ENCODE data around the gene DMC1.
"Not testable (repeated sequence)": the region's sequence is repeated elsewhere in the genome, so short reads cannot be mapped to it uniquely, and the experiment has no call there.

Gene DMC1

GRCh38 chr22:38497869-38498268 is 72.1 kb downstream of the DMC1 start:
- no peak for DNase-seq

GRCh38 chr22:38494939-38495338 is 75.0 kb downstream of the DMC1 start:
- DNase-seq = no peak

GRCh38 chr22:38494498-38494897 is 75.5 kb downstream of the DMC1 start:
- DNase-seq = no peak

DNA sequence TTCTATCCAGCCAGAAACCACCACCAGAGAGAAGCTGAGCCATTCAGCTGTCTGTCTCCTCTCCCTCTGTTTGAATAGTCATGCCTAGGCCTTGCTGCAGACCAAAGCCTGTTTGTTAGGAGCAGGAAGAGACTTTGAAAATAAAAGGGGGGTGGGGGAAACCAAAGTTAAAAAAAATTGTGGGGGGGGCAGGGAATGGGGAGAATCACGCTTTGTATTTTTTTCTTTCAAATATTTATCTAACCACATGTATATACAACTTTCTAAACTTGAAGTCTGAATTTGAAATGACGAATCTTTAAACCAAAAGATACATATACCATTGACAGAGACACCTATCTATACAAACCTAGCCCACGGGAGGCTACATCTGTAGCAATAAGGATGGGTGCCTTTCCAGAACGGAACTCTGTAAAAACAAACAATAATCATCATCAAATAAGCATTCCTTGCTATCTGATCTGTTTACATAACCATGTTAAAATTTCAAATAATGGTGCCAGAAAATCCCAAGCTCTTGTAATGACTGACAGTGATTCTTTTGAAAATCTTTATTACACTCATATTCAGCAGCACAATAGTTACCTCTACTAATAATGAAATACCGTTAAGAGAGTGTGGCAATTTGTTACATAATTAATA is 78.2 kb downstream of the DMC1 start:
- DNase-seq = no peak

- no peak for DNase-seq
These were observed 79.1 kb downstream of the DMC1 start for GRCh38 chr22:38490915-38491314.

GRCh38 chr22:38490475-38490874 is 79.5 kb downstream of the DMC1 start:
- no peak for DNase-seq

GRCh38 chr22:38489561-38490145 is 80.3 kb downstream of the DMC1 start:
- no peak for DNase-seq

- no peak for DNase-seq
These were observed 80.8 kb downstream of the DMC1 start for GRCh38 chr22:38489142-38489541.

GRCh38 chr22:38487946-38488345 is 82.0 kb downstream of the DMC1 start:
- DNase-seq = no peak

- DNase-seq = no peak
These were observed 84.2 kb downstream of the DMC1 start for GRCh38 chr22:38485783-38486182.

DNA sequence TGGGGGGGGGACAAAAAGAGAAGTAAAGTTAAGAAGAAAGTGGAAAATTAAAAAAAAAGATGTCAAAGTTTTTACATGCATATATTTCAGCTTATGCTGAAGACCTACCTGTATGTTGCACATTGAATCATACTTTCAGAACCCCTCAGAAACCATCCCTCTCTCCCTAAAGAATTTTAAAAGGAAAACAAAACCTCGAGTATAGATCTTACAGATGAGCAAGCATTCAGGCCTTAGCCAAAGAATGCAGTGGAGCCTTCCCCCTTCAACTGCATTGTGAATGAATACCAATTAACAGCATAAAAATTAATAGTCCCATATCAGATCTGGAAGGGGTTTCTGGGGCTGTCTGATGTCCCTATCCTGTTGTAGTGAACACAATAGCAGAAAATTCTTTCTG is 85.7 kb downstream of the DMC1 start:
- DNase-seq = no peak

GRCh38 chr22:38482662-38483308 is 87.2 kb downstream of the DMC1 start:
- no peak for DNase-seq

- DNase-seq = no peak
These were observed 88.1 kb downstream of the DMC1 start for GRCh38 chr22:38481871-38482332.

- no peak for DNase-seq
These were observed 88.7 kb downstream of the DMC1 start for GRCh38 chr22:38481162-38481870.

DNA sequence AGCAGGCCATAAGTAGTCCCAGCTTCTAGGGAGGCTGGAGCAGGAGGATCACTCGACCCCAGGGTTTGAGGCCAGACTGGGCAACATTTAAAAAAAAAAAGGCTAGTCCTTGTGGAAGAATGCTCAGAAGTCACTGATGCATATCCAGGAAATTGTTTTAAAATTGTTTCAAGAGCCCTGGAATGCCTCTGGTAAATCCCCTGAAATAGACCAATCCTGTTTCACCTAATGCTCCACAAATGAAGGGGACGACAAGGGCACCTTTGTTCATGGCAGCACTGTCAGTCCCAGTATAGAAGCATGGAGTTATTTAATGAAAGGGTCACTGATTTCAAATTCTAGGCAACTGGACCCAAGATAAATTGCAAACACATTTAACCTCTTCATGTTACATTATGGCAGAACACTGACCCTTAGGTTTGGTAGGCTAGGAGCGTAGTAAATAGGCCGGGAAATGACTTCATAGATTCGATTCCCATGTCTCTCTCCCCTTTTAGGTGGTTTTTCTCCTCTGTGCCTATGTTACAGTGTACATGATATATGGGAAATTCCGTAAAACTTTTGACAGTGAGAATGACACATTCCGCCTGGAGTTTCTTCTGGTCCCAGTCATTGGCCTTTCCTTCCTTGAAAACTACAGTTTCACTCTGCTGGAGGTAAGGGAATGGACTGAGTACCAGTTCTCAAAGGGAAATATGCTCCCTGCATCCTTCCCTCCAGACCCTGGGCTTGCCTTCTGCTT is 90.7 kb downstream of the DMC1 start:
- DNase-seq = no peak

- no peak for DNase-seq
These were observed 92.4 kb downstream of the DMC1 start for GRCh38 chr22:38477585-38477984.

DNA sequence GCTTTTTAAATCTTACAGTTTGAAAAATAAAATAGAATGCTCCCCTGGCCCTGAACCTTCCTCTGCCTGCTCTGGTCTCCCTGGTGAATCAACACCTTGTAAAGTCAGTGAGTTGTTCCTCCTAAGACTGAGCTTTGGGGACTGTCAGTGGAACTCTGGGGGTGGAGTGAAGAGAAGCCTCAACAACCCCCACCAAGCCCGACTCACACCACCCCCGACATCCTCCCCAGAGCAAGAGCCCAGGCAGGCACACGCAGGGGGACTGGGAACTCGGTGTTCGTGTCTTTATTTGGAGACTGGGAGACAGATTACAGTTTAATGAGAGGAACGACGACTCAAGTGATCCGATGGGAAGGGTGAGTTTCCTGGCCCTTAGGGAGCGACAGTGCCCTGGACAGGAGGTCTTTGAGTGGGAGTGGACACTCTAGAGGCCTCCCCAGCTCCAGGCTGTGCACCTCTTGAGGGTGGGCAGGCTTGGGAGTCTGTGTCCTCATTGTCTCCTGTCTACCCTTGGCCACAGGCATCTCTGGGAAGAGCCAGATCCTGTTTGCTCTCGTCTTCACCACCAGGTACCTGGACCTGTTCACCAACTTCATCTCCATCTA is 95.9 kb downstream of the DMC1 start:
- DNase-seq = no peak

- DNase-seq = no peak
These were observed 98.7 kb downstream of the DMC1 start for GRCh38 chr22:38471237-38471636.

DNA sequence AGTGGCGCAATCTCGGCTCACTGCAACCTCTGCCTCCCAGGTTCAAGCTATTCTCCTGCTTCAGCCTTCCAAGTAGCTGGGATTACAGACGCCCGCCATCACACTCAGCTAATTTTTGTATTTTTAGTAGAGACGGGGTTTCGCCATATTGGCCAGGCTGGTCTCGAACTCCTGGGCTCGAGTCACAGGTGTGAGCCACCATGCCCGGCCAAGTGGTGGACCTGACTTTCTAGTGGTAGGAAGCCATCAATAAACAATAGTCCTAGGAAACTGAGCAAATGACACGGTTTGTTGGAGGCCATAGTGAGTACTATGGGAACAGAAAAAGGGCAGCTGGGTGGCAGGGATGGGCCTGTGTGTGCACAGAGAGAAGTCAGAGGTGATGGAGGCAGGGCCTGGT is 99.8 kb downstream of the DMC1 start:
- not testable (repeated sequence) for DNase-seq

GRCh38 chr22:38469306-38469781 is 100.6 kb downstream of the DMC1 start:
- no peak for DNase-seq
